HG03108 (cell line): Measurements from ENCODE around the gene AGRN.
"Not testable (repeated sequence)": the region's sequence is repeated elsewhere in the genome, so short reads cannot be mapped to it uniquely, and the experiment has no call there.

Experiments
- ATAC-seq: cut with Tn5 transposase; IDR thresholded peaks from one replicate; pipeline ENCODE4 v1.9.1; 2021; ENCODE audit warnings: moderate library complexity; ENCODE audit not compliant: unreplicated experiment

AGRN gene

DNA sequence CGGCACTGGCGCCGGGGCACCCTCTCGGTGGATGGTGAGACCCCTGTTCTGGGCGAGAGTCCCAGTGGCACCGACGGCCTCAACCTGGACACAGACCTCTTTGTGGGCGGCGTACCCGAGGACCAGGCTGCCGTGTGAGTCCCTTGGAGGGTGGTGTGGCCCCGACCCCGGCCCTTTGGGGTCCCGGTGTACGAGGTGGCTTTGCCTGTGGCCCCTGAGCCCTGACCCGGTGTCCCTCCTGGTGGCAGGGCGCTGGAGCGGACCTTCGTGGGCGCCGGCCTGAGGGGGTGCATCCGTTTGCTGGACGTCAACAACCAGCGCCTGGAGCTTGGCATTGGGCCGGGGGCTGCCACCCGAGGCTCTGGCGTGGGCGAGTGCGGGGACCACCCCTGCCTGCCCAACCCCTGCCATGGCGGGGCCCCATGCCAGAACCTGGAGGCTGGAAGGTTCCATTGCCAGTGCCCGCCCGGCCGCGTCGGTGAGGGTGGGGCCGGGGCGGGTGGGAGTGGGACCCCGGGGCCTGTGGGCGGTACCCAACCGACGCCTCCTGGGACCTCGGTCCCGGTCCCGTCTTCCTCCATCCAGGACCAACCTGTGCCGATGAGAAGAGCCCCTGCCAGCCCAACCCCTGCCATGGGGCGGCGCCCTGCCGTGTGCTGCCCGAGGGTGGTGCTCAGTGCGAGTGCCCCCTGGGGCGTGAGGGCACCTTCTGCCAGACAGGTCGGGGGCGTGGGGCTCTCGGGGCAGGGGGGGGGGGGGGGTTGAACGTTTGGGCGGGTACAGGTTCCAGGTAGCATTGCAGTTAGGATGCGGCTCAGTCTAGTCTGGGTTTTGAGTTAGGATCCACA is 29.6 kb downstream of the AGRN start:
- no peak for ATAC-seq

DNA sequence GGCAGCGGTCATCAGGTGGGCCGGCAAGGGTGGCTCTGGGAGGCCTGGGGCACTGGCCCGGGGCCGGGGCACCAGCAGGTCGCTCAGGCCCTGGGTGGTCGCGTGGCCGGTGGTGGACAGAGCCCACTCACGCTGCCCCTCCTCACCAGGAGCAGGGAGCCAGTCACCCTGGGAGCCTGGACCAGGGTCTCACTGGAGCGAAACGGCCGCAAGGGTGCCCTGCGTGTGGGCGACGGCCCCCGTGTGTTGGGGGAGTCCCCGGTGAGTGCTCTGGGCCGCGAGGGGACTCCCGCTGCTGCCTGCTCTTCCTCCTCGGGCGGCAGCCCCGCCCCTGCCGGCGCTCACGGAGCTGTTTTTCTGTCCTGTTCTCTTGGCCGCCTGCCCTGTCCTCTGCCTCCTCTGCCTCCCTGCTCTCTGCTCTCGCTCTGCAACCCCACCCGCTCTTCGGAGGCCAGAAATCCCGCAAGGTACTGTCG is 30.7 kb downstream of the AGRN start:
- no peak for ATAC-seq

DNA sequence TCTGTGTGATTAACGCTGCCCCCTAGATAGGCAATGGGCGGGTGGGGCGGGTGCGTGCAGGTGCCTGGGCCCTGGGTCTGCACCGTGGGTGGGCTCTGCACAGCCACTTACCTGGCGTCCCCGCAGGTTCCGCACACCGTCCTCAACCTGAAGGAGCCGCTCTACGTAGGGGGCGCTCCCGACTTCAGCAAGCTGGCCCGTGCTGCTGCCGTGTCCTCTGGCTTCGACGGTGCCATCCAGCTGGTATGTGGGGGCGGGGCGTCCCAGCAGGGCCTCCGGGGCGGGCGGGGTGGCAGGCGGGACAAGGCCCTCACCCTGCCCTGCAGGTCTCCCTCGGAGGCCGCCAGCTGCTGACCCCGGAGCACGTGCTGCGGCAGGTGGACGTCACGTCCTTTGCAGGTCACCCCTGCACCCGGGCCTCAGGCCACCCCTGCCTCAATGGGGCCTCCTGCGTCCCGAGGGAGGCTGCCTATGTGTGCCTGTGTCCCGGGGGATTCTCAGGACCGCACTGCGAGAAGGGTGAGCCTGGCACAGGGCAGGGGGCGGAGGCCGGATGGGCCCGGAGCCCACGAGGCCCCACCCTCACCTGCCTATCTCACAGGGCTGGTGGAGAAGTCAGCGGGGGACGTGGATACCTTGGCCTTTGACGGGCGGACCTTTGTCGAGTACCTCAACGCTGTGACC is 31.3 kb downstream of the AGRN start:
- no peak for ATAC-seq

DNA sequence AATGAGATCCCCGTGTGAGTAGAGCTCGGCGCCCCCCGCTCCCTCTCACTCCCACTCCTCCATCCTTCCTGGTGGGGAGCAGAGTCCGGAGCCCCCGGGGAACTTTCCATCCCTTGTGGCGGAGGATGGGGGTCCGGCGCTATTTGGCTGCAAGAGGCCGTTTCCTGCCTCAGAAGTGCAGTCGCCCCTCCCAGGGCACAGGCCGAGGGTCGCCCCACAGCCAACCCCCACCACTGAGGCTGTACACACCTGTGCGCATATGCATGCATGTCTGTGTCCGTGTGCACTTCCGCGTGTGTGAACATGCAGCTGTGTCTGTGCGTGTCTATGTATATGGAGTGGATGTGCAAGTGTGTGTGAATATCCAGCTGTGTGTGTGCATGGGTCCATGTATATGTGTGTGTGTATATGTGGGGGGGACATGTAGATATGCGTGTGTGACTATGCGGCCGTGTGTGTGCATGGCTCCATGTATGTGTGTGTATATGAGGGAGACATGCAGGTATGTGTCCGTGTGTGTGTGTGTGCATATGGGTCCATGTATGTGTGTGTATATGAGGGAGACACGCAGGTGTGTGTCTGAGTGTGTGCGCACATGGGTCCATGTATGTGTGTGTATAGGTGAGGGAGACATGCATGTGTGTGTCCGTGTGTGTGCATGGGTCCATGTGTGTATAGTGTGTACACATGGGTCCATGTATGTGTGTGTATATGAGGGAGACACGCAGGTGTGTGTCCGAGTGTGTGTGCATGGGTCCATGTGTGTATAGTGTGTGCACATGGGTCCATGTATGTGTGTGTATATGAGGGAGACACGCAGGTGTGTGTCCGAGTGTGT is 32.3 kb downstream of the AGRN start:
- ATAC-seq: no peak

GRCh38 chr1:1053022-1053421 is 33.1 kb downstream of the AGRN start:
- ATAC-seq: no peak

- no peak for ATAC-seq
These were observed 33.8 kb downstream of the AGRN start for GRCh38 chr1:1053682-1054081.

DNA sequence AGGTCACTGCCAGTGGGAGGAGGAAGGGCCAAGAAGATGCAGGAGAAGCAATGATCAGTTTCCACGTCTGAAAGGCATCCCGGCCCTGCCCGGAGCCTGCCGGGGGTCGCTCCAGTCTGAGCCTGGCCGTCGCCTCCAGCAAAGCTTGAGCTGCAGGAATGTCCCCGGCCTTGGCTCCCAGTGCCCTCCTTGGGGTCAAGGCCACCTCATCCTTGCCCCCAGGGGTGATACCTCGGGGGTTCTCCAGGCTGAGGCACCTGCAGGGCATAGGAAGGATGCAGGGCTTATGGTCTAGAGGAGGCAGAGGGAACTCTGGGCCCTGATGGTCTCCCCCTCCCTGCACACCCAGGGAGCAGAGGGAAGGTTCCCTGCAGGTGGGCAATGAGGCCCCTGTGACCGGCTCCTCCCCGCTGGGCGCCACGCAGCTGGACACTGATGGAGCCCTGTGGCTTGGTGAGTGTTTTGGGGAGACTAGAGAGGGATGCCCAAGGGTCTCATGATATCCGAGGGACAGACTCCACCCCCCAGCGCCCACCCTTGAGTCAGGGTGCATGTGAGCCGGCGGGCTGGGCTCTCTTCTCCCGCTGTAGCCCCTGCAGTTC is 34.3 kb downstream of the AGRN start:
- ATAC-seq: no peak

DNA sequence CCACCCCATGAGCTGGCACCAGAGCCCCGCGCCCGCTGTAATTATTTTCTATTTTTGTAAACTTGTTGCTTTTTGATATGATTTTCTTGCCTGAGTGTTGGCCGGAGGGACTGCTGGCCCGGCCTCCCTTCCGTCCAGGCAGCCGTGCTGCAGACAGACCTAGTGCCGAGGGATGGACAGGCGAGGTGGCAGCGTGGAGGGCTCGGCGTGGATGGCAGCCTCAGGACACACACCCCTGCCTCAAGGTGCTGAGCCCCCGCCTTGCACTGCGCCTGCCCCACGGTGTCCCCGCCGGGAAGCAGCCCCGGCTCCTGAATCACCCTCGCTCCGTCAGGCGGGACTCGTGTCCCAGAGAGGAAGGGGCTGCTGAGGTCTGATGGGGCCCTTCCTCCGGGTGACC is 35.1 kb downstream of the AGRN start:
- no peak for ATAC-seq

DNA sequence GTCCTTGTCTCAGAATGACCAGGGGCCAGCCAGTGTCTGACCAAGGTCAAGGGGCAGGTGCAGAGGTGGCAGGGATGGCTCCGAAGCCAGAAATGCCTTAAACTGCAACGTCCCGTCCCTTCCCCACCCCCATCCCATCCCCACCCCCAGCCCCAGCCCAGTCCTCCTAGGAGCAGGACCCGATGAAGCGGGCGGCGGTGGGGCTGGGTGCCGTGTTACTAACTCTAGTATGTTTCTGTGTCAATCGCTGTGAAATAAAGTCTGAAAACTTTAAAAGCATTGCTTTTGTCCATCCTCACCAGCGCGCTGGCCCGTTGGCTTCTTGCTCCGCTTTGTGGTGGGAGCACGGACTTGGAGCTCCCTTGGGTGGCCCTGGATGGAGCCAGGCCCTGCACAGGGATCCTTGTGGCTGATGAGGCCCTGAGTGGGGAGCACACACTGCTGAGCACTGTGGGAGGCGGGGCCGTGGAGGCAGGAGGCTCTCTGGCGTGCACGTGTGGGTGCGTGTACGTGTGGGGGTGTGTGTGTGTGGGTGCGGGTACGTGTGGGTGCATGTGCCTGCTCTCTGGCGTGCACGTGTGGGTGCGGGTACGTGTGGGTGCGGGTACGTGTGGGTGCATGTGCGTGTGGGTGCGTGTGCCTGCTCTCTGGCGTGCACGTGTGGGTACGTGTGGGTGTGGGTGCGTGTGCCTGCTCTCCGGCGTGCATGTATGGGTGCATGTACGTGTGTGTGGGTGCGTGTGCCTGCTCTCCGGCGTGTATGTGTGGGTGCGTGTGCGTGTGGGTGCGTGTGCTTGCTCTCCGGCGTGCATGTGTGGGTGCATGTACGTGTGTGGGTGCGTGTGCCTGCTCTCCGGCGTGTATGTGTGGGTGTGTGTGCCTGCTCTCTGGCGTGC is 36.2 kb downstream of the AGRN start:
- ATAC-seq: no peak

- ATAC-seq: not testable (repeated sequence)
These were observed 37.8 kb downstream of the AGRN start for GRCh38 chr1:1057769-1058087.

DNA sequence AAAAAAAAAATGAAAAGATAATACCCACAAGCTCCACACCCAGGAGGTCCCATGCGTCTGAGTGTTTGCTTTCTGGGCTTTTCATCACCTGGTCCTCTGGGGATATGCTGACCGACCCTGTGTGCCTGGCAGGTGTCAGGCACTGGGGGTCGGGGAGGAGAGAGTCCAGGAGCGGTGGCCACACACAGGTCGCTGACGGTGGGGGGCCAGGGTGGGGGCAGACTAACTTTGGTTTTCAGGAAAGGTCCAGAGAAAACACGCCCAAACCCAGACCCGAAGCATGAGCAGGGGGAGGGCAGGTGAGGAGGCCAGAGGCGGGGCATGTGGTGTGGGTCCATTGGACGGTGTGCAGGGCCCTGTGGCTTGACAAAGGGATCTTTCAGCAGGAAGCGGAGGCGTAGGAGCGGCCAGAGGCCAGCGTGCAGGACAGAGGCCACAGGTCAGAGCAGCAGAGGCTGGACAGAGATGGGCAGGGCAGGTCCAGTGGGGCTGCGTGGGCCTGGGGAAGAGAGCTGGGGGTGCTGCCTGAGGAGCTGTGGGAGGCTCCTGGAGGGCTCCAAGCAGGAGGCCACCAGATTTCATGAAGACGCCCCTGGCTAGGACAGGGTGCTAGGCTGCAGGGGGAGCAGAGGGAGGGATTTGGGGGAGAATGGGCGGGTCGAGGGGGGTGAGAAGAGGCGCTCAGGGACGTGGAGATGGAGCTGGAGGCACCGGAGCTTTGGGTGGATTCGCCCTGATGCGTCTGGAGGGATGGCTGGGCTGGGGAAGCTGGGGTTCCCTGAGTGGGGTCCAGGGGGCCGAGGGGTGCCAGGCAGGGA is 38.4 kb downstream of the AGRN start:
- ATAC-seq: no peak

DNA sequence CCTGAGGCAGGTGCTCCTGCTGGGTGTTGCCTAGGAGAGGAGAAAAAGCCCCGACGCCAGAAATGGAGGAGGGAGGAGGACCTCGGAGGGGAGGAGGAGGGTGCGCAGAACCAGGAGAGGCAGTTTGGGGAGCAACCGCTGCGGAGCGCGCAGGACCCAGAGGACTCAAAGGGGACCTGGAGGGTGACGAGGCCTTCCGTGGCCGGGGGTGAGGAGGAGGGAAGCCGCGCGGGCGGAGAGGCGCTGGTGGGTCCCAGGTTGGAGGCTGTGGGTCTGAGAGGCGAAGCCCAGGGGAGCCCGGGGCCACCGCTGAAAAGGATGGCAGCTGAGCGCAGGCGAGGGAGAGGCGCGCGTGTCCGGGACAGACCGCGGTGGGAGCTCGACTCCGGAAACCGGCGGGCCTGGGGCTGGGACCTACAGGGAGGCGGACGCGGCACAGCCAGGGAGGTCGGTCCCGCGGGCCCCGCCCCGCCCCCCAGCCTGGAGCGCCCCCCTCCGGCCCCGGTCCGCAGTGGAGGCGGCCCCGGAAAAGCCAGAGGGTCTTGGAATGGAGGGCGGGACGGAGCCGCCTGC is 39.1 kb downstream of the AGRN start:
- peak; percentile 29 for ATAC-seq

DNA sequence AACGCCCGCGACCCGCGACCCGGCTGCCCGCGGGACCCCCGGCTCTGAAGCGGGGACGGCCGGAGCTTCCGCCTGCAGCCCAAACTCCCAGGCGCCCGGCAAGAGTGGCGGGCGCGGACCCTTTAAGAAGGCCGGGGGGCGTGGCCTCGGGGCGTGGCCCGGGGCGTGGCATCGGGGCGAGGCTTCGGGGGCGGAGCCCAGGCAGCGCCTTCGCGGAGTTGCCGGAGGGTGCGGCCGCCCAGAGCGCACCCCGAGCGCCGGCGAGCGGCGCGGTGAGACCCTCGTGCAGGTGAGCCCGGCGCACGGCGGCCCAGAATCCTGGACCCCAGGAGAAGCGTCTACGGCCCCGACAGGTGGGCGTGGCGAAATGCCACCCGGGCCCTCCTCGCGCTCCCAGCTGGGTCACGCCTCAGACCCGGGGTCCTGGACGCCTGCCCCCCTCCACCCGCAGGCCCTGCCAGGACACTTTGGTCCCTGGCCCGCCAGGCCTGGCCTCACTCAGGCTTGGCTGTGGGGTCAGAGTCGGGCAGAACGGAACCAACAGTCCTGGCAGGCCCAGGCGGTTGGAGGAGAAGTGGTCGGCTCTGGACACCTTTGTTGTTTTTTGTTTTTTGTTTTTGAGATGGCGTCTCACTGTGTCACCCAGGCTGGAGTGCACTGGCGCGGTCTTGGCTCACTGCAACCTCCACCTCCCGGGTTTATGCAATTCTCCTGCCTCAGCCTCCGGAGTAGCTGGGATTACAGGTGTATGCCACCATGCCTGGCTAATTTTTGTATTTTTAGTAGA is 39.8 kb downstream of the AGRN start:
- ATAC-seq: peak; percentile 53

- no peak for ATAC-seq
These were observed 40.5 kb downstream of the AGRN start for GRCh38 chr1:1060281-1061000.

- no peak for ATAC-seq
These were observed 41.9 kb downstream of the AGRN start for GRCh38 chr1:1061682-1062345.

GRCh38 chr1:1062348-1063163 is 42.6 kb downstream of the AGRN start:
- no peak for ATAC-seq
